Measurements from ENCODE around the gene CAPN5. TPM values are rescaled to one million over a fixed set of nuclear protein-coding genes. Genes with fewer than 3 reads are reported as not detected.

The CAPN5 gene
- total and polyA plus RNA-seq, 2 of the 13 experiments (the other 11 are each of a cell fraction or from before 2014, with no cell fraction given), result 0.27 to 1.2 TPM

GRCh38 chr11:77130763-77131513 lies 64.2 kb downstream of the CAPN5 start (continued):
- TF ChIP-seq, protein P1, sequence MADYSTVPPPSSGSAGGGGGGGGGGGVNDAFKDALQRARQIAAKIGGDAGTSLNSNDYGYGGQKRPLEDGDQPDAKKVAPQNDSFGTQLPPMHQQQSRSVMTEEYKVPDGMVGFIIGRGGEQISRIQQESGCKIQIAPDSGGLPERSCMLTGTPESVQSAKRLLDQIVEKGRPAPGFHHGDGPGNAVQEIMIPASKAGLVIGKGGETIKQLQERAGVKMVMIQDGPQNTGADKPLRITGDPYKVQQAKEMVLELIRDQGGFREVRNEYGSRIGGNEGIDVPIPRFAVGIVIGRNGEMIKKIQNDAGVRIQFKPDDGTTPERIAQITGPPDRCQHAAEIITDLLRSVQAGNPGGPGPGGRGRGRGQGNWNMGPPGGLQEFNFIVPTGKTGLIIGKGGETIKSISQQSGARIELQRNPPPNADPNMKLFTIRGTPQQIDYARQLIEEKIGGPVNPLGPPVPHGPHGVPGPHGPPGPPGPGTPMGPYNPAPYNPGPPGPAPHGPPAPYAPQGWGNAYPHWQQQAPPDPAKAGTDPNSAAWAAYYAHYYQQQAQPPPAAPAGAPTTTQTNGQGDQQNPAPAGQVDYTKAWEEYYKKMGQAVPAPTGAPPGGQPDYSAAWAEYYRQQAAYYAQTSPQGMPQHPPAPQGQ (CRISPR knock-in tag; IDR thresholded peaks at IDR 0.05; ENCODE audit: borderline replicate concordance), result no peak
- TF ChIP-seq ZNF644 (CRISPR knock-in tag; IDR thresholded peaks at IDR 0.05; ENCODE audit: low read depth) (peak; percentile 39; the same call in 1 of the 2 replicates), CCDC6 (CRISPR knock-in tag; IDR thresholded peaks at IDR 0.05) (no peak), KLF12 (CRISPR knock-in tag; IDR thresholded peaks at IDR 0.05; ENCODE audit: borderline replicate concordance) (no peak), ZNF34 (CRISPR knock-in tag; IDR thresholded peaks at IDR 0.05; ENCODE audit: borderline replicate concordance) (no peak), ZNF607 (CRISPR knock-in tag; IDR thresholded peaks at IDR 0.05; ENCODE audit: borderline replicate concordance) (peak; percentile 77; the same call in 1 of the 2 replicates), TGIF2 (CRISPR knock-in tag; IDR thresholded peaks at IDR 0.05) (no peak), ARID3A (IDR thresholded peaks at IDR 0.05; ENCODE audit: low read depth, low read length) (no peak), DNMT1 (CRISPR knock-in tag; IDR thresholded peaks at IDR 0.05) (0 out of 2 replicates have a peak, but pooled peaks have one; percentile 71), ATAD3A (CRISPR knock-in tag; IDR thresholded peaks at IDR 0.05) (no peak), ZFP36 (IDR thresholded peaks at IDR 0.05; ENCODE audit: borderline replicate concordance, low read depth, low read length, partially characterized antibody) (no peak), AHDC1 (CRISPR knock-in tag; IDR thresholded peaks at IDR 0.05; ENCODE audit: borderline replicate concordance) (no peak)
- TF ChIP-seq, protein P2, sequence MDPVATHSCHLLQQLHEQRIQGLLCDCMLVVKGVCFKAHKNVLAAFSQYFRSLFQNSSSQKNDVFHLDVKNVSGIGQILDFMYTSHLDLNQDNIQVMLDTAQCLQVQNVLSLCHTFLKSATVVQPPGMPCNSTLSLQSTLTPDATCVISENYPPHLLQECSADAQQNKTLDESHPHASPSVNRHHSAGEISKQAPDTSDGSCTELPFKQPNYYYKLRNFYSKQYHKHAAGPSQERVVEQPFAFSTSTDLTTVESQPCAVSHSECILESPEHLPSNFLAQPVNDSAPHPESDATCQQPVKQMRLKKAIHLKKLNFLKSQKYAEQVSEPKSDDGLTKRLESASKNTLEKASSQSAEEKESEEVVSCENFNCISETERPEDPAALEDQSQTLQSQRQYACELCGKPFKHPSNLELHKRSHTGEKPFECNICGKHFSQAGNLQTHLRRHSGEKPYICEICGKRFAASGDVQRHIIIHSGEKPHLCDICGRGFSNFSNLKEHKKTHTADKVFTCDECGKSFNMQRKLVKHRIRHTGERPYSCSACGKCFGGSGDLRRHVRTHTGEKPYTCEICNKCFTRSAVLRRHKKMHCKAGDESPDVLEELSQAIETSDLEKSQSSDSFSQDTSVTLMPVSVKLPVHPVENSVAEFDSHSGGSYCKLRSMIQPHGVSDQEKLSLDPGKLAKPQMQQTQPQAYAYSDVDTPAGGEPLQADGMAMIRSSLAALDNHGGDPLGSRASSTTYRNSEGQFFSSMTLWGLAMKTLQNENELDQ (CRISPR knock-in tag; IDR thresholded peaks at IDR 0.05; ENCODE audit: borderline replicate concordance), result no peak
- TF ChIP-seq, protein P3, sequence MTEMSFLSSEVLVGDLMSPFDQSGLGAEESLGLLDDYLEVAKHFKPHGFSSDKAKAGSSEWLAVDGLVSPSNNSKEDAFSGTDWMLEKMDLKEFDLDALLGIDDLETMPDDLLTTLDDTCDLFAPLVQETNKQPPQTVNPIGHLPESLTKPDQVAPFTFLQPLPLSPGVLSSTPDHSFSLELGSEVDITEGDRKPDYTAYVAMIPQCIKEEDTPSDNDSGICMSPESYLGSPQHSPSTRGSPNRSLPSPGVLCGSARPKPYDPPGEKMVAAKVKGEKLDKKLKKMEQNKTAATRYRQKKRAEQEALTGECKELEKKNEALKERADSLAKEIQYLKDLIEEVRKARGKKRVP (CRISPR knock-in tag; IDR thresholded peaks at IDR 0.05), result no peak
- TF ChIP-seq, protein P4, sequence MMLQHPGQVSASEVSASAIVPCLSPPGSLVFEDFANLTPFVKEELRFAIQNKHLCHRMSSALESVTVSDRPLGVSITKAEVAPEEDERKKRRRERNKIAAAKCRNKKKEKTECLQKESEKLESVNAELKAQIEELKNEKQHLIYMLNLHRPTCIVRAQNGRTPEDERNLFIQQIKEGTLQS (CRISPR knock-in tag; IDR thresholded peaks at IDR 0.05), result no peak

All from HepG2 (cell line).